D721Med (cell line): Measurements from ENCODE around the gene STRA6.

Experiments
- DNase-seq: peaks from one replicate; pipeline ENCODE4 v3.0.0; 2011; ENCODE audit warnings: low spot score; ENCODE audit not compliant: insufficient read length
- FAIRE-seq: peaks from 2 replicates; lab custom pipeline; 2011; peaks lifted over from hg19 to GRCh38; lab: Jason Lieb, UNC
- CTCF ChIP-seq: IDR thresholded peaks from 2 replicates; pipeline ENCODE4 v1.5.1; 2012; ENCODE audit warnings: mild to moderate bottlenecking, control low read depth; ENCODE audit not compliant: insufficient read depth; ENCODE audit errors: missing control alignments

Gene STRA6

GRCh38 chr15:74217907-74218885, 15.6 kb upstream of the STRA6 start:
- no peak for TF ChIP-seq CTCF
- FAIRE-seq (no peak), DNase-seq (no peak)

- DNase-seq (no peak), FAIRE-seq (no peak)
- TF ChIP-seq CTCF: no peak
Measured at GRCh38 chr15:74216949-74217348, 14.4 kb upstream of the STRA6 start.

- DNase-seq: no peak
- no peak for TF ChIP-seq CTCF
- FAIRE-seq: no peak
Measured at GRCh38 chr15:74215958-74216357, 13.4 kb upstream of the STRA6 start.

GRCh38 chr15:74214324-74215021, 11.9 kb upstream of the STRA6 start:
- DNase-seq: no peak
- no peak for FAIRE-seq
- TF ChIP-seq CTCF: no peak

- DNase-seq (no peak), FAIRE-seq (no peak)
- no peak for TF ChIP-seq CTCF
Measured at GRCh38 chr15:74213858-74214284, 11.3 kb upstream of the STRA6 start.

- FAIRE-seq: no peak
- DNase-seq: no peak
- no peak for TF ChIP-seq CTCF
Measured at GRCh38 chr15:74212494-74212893, 9.9 kb upstream of the STRA6 start.
